ENCODE data around the gene TECTB.

DNA sequence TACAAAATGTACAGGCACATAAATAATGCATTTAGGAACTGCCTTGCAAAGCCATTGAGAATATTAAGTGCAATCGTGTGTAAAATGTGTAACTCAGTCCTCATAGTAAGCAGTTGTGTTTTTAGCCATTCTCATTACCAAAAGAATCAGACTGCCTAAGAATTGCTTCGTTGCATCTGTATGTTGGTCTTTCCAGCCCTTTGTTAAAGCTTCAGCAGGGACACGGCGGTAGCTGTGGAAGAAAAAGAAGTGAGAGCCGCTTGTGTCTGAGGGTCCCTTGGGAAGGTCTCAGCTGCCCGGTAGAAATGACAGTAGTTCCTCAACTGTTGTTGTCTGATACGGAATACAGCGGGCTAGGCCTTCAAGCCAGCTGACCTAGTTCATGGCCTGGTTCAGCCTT lies 67.9 kb downstream of the TECTB start:
- no peak for TF ChIP-seq EZH2phosphoT487 (IDR thresholded peaks at IDR 0.05; ENCODE audit: borderline replicate concordance, low read length)
- TF ChIP-seq, protein P1, sequence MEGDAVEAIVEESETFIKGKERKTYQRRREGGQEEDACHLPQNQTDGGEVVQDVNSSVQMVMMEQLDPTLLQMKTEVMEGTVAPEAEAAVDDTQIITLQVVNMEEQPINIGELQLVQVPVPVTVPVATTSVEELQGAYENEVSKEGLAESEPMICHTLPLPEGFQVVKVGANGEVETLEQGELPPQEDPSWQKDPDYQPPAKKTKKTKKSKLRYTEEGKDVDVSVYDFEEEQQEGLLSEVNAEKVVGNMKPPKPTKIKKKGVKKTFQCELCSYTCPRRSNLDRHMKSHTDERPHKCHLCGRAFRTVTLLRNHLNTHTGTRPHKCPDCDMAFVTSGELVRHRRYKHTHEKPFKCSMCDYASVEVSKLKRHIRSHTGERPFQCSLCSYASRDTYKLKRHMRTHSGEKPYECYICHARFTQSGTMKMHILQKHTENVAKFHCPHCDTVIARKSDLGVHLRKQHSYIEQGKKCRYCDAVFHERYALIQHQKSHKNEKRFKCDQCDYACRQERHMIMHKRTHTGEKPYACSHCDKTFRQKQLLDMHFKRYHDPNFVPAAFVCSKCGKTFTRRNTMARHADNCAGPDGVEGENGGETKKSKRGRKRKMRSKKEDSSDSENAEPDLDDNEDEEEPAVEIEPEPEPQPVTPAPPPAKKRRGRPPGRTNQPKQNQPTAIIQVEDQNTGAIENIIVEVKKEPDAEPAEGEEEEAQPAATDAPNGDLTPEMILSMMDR (conservative IDR thresholded peaks at IDR 0.05; ENCODE audit: low read depth, low read length): no peak

All from PC-3 (cell line).